ENCODE measurements around the gene FLT3.

GRCh38 chr13:27972478-27972820, 127.9 kb downstream of the FLT3 start:
- TF ChIP-seq, protein P1, sequence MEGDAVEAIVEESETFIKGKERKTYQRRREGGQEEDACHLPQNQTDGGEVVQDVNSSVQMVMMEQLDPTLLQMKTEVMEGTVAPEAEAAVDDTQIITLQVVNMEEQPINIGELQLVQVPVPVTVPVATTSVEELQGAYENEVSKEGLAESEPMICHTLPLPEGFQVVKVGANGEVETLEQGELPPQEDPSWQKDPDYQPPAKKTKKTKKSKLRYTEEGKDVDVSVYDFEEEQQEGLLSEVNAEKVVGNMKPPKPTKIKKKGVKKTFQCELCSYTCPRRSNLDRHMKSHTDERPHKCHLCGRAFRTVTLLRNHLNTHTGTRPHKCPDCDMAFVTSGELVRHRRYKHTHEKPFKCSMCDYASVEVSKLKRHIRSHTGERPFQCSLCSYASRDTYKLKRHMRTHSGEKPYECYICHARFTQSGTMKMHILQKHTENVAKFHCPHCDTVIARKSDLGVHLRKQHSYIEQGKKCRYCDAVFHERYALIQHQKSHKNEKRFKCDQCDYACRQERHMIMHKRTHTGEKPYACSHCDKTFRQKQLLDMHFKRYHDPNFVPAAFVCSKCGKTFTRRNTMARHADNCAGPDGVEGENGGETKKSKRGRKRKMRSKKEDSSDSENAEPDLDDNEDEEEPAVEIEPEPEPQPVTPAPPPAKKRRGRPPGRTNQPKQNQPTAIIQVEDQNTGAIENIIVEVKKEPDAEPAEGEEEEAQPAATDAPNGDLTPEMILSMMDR (IDR thresholded peaks at IDR 0.05; ENCODE audit: low read length) = no peak
- TF ChIP-seq EZH2 (optimal IDR thresholded peaks at IDR 0.05; ENCODE audit: low read depth, low read length) = no peak
- TF ChIP-seq EZH2phosphoT487 (IDR thresholded peaks at IDR 0.05; ENCODE audit: low read length) = no peak
